ENCODE measurements around the gene SLC39A8.
A peak's percentile ranks its signal among the peaks of the same experiment; 100 is the strongest.
"Not testable (repeated sequence)": the region's sequence is repeated elsewhere in the genome, so short reads cannot be mapped to it uniquely, and the experiment has no call there.

SLC39A8 gene

DNA sequence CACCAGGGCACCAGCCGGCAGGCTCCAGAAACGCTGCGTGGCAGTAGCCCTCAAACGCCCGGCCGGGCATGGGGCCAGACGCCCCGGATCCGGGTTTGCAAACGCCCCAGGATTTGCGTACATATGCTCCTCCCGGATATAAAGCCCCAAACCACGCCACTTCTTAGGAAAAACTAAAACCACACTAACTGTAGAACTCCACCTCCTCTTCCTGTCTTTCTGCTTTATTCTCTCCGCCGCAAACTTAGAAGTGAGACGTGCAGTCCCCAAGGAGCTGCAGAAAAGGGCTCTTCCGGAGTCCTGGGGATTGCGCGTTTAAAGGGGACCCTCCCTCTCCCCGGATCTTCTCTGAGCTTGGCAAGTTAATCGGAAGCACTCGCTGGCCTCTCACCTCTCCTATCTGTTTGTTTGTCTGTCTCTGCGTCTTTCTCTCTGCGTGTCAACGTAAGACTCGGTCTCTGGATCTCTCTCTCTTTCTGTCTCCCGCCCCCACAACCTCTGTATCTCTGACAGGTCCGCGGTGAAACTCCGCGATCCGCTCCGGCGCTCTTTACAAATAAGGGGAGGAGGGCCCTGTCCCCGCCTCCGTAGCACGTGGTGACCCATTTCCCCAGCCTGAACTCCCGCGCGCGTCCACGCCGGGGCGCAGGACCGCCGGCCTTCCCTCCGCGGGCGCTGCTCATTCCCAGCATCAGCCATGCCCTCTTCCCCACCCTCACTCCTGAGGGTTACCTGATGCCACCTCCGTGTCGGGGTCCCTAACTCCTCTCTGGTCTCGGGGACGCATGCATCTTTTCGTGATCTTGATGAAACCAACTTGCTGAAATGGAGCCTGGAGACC, at the start of gene SLC39A8:
Gene SLC39A8 (minus strand): TSS at position 529 of the 841 bp plus-strand sequence. CDS start 820 bp downstream, outside the sequence.
- DNase-seq (ENCODE audit: extremely low read depth in 1 of 2, low read depth in 1 of 2), result peak; percentile 61 to 70

- no peak for DNase-seq (ENCODE audit: extremely low read depth in 1 of 2, low read depth in 1 of 2)
Measured at GRCh38 chr4:102392033-102392744, 46.9 kb upstream of the SLC39A8 start.

GRCh38 chr4:102390438-102390837, 45.2 kb upstream of the SLC39A8 start:
- no peak for DNase-seq (ENCODE audit: extremely low read depth in 1 of 2, low read depth in 1 of 2)

GRCh38 chr4:102388611-102389010, 43.3 kb upstream of the SLC39A8 start:
- DNase-seq (ENCODE audit: extremely low read depth in 1 of 2, low read depth in 1 of 2), result no peak

DNA sequence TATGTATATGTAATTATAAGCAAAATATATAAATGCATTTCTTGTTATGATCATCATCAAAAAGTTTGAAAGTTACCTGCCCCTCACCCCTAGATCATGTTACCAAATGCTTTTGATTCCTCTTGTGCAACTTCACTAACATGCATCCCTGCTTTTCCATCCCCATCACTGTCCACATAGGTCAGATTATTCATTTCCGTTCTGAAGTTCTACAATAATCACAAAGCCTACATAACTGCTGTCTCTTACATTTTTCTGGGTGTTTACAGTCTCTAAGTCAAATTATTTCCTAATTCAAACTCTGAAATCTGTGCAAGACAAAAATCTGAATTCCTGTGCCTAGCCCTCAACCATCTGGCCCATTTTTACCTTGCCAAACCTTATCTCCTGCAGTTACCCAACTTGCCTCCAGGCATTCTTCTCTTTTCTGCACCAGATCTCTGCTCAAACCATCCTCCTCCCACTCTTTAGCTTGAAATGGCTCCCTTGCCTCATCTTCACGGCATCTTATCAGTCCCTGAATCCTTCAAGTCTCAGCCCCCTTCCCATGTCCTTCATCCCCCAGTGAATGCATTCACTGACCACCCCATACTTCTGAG, 42.4 kb upstream of the SLC39A8 start:
- no peak for DNase-seq (ENCODE audit: extremely low read depth in 1 of 2, low read depth in 1 of 2)

GRCh38 chr4:102386966-102387365, 41.7 kb upstream of the SLC39A8 start:
- DNase-seq (ENCODE audit: extremely low read depth in 1 of 2, low read depth in 1 of 2), result no peak

DNA sequence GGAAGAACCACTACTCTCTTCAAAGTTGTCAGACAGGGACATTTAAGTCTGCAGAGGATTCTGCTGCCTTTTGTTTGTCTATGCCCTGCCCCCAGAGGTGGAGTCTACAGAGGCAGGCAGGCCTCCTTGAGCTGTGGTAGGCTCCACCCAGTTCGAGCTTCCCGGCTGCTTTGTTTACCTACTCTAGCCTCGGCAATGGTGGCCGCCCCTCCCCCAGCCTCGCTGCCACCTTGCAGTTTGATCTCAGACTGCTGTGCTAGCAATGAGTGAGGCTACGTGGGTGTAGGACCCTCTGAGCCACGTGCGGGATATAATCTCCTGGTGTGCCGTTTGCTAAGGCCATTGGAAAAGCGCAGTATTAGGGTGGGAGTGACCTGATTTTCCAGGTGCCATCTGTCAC, 35.0 kb upstream of the SLC39A8 start:
- not testable (repeated sequence) for DNase-seq (ENCODE audit: extremely low read depth in 1 of 2, low read depth in 1 of 2)

GRCh38 chr4:102362922-102363432, 17.7 kb upstream of the SLC39A8 start:
- no peak for DNase-seq (ENCODE audit: extremely low read depth in 1 of 2, low read depth in 1 of 2)

GRCh38 chr4:102358128-102358527, 12.8 kb upstream of the SLC39A8 start:
- DNase-seq (ENCODE audit: extremely low read depth in 1 of 2, low read depth in 1 of 2), result no peak

DNA sequence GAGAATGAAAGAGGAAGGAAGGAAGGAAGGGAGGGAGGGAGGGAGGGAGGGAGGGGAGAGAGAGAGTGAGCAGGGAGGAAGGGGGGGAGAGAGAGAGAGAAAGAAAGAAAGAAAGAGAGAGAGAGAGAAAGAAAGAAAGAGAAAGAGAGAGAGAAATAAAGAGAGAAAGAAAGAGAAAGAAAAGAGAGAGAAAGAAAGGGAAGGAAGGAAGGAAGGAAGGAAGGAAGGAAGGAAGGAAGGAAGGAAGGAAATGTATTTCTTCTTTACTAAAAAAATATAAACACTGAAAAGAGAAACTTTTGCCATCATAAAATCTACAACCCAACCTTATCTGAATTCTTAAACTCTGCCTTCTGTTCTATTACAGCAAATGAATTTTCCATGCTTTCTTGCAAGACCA, 12.4 kb upstream of the SLC39A8 start:
- DNase-seq (ENCODE audit: extremely low read depth in 1 of 2, low read depth in 1 of 2), result not testable (repeated sequence)

DNA sequence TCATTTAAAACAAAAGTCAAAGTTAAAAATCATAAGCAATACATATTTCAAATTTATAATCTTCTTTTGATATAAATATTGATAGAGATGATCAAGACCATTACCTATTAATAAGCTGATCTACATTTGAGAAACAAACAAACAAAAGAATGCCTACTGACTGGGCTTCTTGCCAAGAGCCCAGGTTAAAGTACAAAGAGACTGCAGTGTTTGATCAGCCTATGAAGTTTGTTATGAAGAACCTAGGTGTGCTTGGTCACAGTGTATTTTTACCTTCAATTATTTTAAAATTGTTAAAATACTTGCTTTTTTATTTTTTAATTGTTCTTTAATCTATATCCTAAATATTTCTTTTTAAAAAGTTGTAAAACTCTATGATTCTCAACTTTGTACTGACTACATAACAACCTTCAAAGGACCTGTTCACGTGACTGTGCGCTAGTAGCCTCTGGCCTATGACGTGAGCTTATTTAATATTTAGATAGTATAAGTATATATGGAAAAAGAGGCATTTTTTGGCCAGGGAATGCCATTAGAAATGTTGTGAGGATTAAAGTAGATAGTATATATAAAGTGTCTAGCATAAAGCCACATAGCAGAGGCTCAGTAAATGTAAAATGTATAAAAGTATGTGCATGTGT, 11.4 kb upstream of the SLC39A8 start:
- DNase-seq (ENCODE audit: extremely low read depth in 1 of 2, low read depth in 1 of 2), result no peak

- no peak for DNase-seq (ENCODE audit: extremely low read depth in 1 of 2, low read depth in 1 of 2)
Measured at GRCh38 chr4:102355748-102356147, 10.5 kb upstream of the SLC39A8 start.

DNA sequence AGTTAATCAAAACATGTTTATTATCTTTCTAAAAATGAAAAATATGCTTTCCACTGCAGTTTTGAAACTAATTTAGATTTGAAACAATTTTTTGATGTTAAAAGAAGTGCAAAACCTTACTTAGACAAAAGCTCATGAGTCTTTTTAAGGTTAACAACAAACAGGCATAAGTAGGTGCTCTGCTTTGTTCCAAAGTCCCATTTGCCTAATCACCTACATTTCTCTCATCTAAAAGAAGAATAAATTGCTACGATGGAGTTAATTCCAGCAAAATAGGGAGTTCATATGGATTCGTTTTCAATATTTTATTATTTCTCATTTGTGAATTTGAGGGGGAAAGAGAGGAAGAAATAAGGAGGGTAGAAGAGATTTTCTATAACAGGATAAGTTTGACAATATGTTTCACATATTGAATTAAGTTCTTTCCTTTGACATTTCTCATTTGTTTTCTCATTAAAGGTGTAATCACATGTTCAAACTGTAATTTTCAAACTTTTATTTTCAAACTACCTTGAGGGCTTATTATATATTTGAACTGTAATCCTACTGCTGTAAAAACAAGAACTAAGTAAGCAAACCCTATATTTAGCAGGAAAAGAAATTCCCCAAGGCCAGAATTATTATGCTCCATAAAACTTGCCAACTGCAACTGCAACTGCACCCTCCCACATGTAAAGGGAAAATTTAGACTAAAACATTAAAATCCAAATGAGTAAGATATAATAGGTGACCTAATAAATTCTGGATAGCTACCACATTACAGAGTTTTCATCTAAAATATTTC, 9.6 kb upstream of the SLC39A8 start:
- DNase-seq (ENCODE audit: extremely low read depth in 1 of 2, low read depth in 1 of 2), result no peak

DNA sequence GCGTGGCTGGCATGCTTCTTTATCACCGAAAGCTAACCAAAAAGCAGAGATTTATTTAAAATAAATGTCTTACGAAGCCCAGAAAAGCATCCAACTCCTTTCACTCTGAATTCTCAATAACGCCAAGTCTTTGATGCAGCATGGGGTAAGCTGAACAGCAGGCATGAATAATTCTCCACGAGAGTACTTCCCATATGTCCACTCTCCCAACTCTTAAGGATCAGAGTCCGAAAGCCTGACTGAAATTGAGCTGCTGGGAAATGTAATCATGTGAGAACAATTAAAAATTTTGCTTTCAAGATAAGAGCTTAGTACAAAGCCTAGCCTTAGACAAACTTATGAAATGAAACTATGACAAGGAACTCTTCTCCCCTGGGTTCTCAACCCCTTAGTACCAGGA, 7.5 kb upstream of the SLC39A8 start:
- DNase-seq (ENCODE audit: extremely low read depth in 1 of 2, low read depth in 1 of 2), result no peak

- DNase-seq (ENCODE audit: extremely low read depth in 1 of 2, low read depth in 1 of 2), result no peak
Measured at GRCh38 chr4:102350634-102351033, 5.4 kb upstream of the SLC39A8 start.

GRCh38 chr4:102348701-102349100, 3.4 kb upstream of the SLC39A8 start:
- no peak for DNase-seq (ENCODE audit: extremely low read depth in 1 of 2, low read depth in 1 of 2)

- no peak for DNase-seq (ENCODE audit: extremely low read depth in 1 of 2, low read depth in 1 of 2)
Measured at GRCh38 chr4:102345795-102346100, 466 bp upstream of the SLC39A8 start.

- DNase-seq (ENCODE audit: extremely low read depth in 1 of 2, low read depth in 1 of 2), result peak in 1 of 2 donors; percentile 46
Measured at GRCh38 chr4:102344520-102344953, 745 bp downstream of the SLC39A8 start.

DNA sequence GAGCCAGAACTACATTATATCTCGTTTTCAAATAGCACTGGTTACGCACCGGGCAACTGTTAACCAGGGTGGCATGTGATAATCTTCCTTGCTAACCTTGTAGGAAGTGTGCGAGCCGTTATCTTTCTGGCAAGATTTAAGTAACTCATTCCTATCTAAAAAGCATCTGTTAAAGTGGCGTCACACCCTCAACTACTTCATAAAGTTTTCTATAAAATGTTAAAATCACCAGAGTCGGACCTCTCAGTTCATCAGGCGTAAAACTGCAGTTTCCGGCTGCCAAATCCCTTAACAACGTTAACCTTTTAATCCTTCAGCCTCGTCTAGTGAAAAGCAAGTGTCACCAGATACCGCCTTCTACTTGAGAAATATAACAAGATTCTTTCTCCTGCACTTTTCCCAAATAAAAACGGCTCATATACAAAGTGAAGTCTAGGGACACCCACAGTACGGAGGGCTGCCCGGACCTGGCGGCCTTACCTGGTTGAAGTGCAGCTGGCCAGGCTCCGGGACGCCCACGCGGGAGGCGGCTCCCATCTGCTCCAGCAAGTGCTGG, 1.2 kb downstream of the SLC39A8 start:
- DNase-seq (ENCODE audit: extremely low read depth in 1 of 2, low read depth in 1 of 2), result no peak
